SK-N-SH (cell line): ENCODE measurements around the gene HUWE1. TPM values are rescaled to one million over a fixed set of nuclear protein-coding genes. Genes with fewer than 3 reads are reported as not detected.

ENCODE experiments used
- CTCF ChIA-PET: fragments of 300-600, 350-600 bp; formaldehyde crosslinking; extraction: SDS; loops from one replicate; lab custom pipeline; 2021; lab: Yijun Ruan, JAX
- POLR2A ChIA-PET: fragments of 350-600 bp; sonication (Branson Sonifier 250); formaldehyde crosslinking; extraction: SDS; loops from one replicate; lab custom pipeline; 2020; ENCODE audit warnings: antibody characterized with exemption, inconsistent platforms; lab: Yijun Ruan, JAX
- DNase-seq: peaks from one replicate; pipeline ENCODE4 v3.0.0; 2012
- H2AFZ ChIP-seq: fragments of 200-600 bp; sonication (generic); 2 replicates; pipeline ENCODE4 v1.8.1; 2016; ENCODE audit warnings: antibody characterized with exemption, mild to moderate bottlenecking, low read depth
- H3F3A ChIP-seq: fragments of 200-600 bp; sonication (generic); replicated peaks from 2 replicates; pipeline ENCODE3; 2016; ENCODE audit warnings: antibody characterized with exemption, mild to moderate bottlenecking; ENCODE audit not compliant: insufficient read depth
- H3K27ac ChIP-seq, 2 experiments: fragments of 200-500 bp in 1 of 2; fragments of 200-600 bp in 1 of 2; sonication (Bioruptor generic) in 1 of 2; sonication (generic), shearing (Covaris generic) in 1 of 2; 2 replicates each; pipeline versions ENCODE4 v1.5.1 to v1.6.1; 2014 to 2016; ENCODE audit warnings: low read depth in 2 of 2, inconsistent platforms in 1 of 2, low read length in 1 of 2, mild to moderate bottlenecking in 1 of 2, mixed read lengths in 1 of 2
- H3K27me3 ChIP-seq: fragments of 200-600 bp; sonication (generic), shearing (Covaris generic); 2 replicates; pipeline ENCODE4 v1.6.1; 2016; ENCODE audit warnings: mixed run types; ENCODE audit not compliant: insufficient read depth
- H3K36me3 ChIP-seq, 2 experiments: fragments of 200-500 bp in 1 of 2; fragments of 200-600 bp in 1 of 2; sonication (Bioruptor generic) in 1 of 2; sonication (generic) in 1 of 2; replicated peaks in 1 of 2; 2 replicates each; pipeline versions ENCODE3 to v1.5.1; 2014 to 2016; ENCODE audit warnings: low read length in 1 of 2, mild to moderate bottlenecking in 1 of 2; ENCODE audit not compliant: insufficient read depth in 2 of 2, control insufficient read depth in 1 of 2
- H3K4me1 ChIP-seq, 2 experiments: fragments of 200-500 bp in 1 of 2; fragments of 200-600 bp in 1 of 2; sonication (Bioruptor generic) in 1 of 2; sonication (generic), shearing (Covaris generic) in 1 of 2; 2 replicates each; pipeline versions ENCODE4 v1.5.1 to v1.6.1; 2014 to 2016; ENCODE audit warnings: low read depth in 1 of 2, low read length in 1 of 2, mixed run types in 1 of 2; ENCODE audit not compliant: insufficient read depth in 2 of 2, control insufficient read depth in 1 of 2
- H3K4me2 ChIP-seq: fragments of 200-600 bp; sonication (generic), shearing (Covaris generic); 2 replicates; pipeline ENCODE4 v1.6.1; 2017; ENCODE audit warnings: mixed run types
- H3K4me3 ChIP-seq, 2 experiments: fragments of 200-500 bp in 1 of 2; fragments of 200-600 bp in 1 of 2; sonication (Bioruptor generic) in 1 of 2; sonication (generic), shearing (Covaris generic) in 1 of 2; 2 replicates each; pipeline versions ENCODE4 v1.5.1 to v1.8.1; 2014 to 2016; ENCODE audit warnings: low read depth in 2 of 2, inconsistent platforms in 1 of 2, low read length in 1 of 2, mild to moderate bottlenecking in 1 of 2, mixed read lengths in 1 of 2, moderate library complexity in 1 of 2
- H3K79me2 ChIP-seq: fragments of 200-600 bp; sonication (generic); 2 replicates; pipeline ENCODE4 v1.8.1; 2017; ENCODE audit warnings: mild to moderate bottlenecking; ENCODE audit not compliant: insufficient read depth
- H3K9ac ChIP-seq: fragments of 200-600 bp; sonication (generic); 2 replicates; pipeline ENCODE4 v1.6.1; 2017; ENCODE audit warnings: mixed run types
- H3K9me2 ChIP-seq: fragments of 200-600 bp; sonication (generic); 2 replicates; pipeline ENCODE4 v1.6.1; 2017; ENCODE audit warnings: mixed run types
- H3K9me3 ChIP-seq: fragments of 200-600 bp; sonication (generic); 2 replicates; pipeline ENCODE4 v1.6.1; 2017; ENCODE audit warnings: mixed run types, mild to moderate bottlenecking, moderate library complexity
- H4K20me1 ChIP-seq: fragments of 200-600 bp; sonication (generic); 2 replicates; pipeline ENCODE4 v1.6.1; 2017; ENCODE audit warnings: mild to moderate bottlenecking, mixed run types; ENCODE audit not compliant: insufficient read depth
- EP300 ChIP-seq, 2 experiments: IDR thresholded peaks; 2 replicates each; pipeline versions ENCODE4 v1.4.0 to v1.6.1; 2012; ENCODE audit warnings: borderline replicate concordance in 1 of 2, low read depth in 1 of 2, low read length in 1 of 2
- EZH2phosphoT487 ChIP-seq: fragments of 200-600 bp; sonication (generic); IDR thresholded peaks from 2 replicates; pipeline ENCODE4 v1.6.1; 2017; ENCODE audit warnings: low read depth, mixed run types, mild to moderate bottlenecking, antibody characterized with exemption, moderate library complexity, borderline replicate concordance
- FOSL2 ChIP-seq: IDR thresholded peaks from 2 replicates; pipeline ENCODE4 v1.4.0; 2012; ENCODE audit warnings: low read depth, mild to moderate bottlenecking, moderate library complexity, borderline replicate concordance
- JUND ChIP-seq: IDR thresholded peaks from 2 replicates; pipeline ENCODE4 v1.4.0; 2012
- MAX ChIP-seq: IDR thresholded peaks from 2 replicates; pipeline ENCODE4 v1.4.0; 2012; ENCODE audit warnings: low read depth
- MEF2A ChIP-seq: IDR thresholded peaks from 2 replicates; pipeline ENCODE4 v1.4.0; 2012; ENCODE audit warnings: low read depth, borderline replicate concordance
- MXI1 ChIP-seq: IDR thresholded peaks from 2 replicates; pipeline ENCODE4 v1.6.1; 2012; ENCODE audit warnings: mild to moderate bottlenecking, low read depth, low read length, improper control_type of control experiment
- NRF1 ChIP-seq: IDR thresholded peaks from 2 replicates; pipeline ENCODE4 v1.6.1; 2012; ENCODE audit warnings: low read depth, mild to moderate bottlenecking, low read length
- POLR2AphosphoS5 ChIP-seq: IDR thresholded peaks from 2 replicates; pipeline ENCODE4 v1.6.1; 2012; ENCODE audit warnings: low read depth, low read length
- SIN3A ChIP-seq: IDR thresholded peaks from 2 replicates; pipeline ENCODE4 v1.6.1; 2012; ENCODE audit warnings: low read depth, mild to moderate bottlenecking, low read length, moderate library complexity, borderline replicate concordance
- SMC3 ChIP-seq: IDR thresholded peaks from 2 replicates; pipeline ENCODE4 v1.6.1; 2012; ENCODE audit warnings: low read depth, low read length, improper control_type of control experiment
- TAF1 ChIP-seq: IDR thresholded peaks from 2 replicates; pipeline ENCODE4 v1.6.1; 2012; ENCODE audit warnings: low read depth, mild to moderate bottlenecking, low read length, moderate library complexity, borderline replicate concordance
- TCF12 ChIP-seq: IDR thresholded peaks from 2 replicates; pipeline ENCODE4 v1.4.0; 2012
- TEAD4 ChIP-seq: IDR thresholded peaks from 2 replicates; pipeline ENCODE4 v1.4.0; 2012; ENCODE audit warnings: mild to moderate bottlenecking, borderline replicate concordance; ENCODE audit not compliant: insufficient read depth
- USF2 ChIP-seq: fragments of 150-350 bp; IDR thresholded peaks from 2 replicates; pipeline ENCODE4 v1.6.1; 2017; ENCODE audit warnings: antibody characterized with exemption, low read length, low read depth, borderline replicate concordance
- YY1 ChIP-seq: IDR thresholded peaks from 2 replicates; pipeline ENCODE4 v1.4.0; 2012; ENCODE audit warnings: low read depth, mild to moderate bottlenecking
- WGBS: methylation state at CpG from one replicate; pipeline ENCODE4 v1.1.6; 2017; ENCODE audit warnings: low lambda C conversion rate; 5-methylcytosine and 5-hydroxymethylcytosine counted together
- polyA plus RNA-seq, 3 experiments: library from polyadenylated mRNA; depleted of rRNA; stranded (reverse); fragments of >200 nt; gene quantifications; 2 replicates each; pipeline ENCODE4 v1.2.3, GENCODE V29; 2012
- TF ChIP-seq, protein P1 (sequence below): IDR thresholded peaks from 2 replicates; pipeline ENCODE4 v1.6.1; 2012; ENCODE audit warnings: mild to moderate bottlenecking, low read depth, low read length, moderate library complexity
- TF ChIP-seq, protein P2 (sequence below): fragments of 150-350 bp; IDR thresholded peaks from 2 replicates; pipeline ENCODE4 v1.6.1; 2016; ENCODE audit warnings: mild to moderate bottlenecking, low read depth, low read length

Gene HUWE1
- polyA plus RNA-seq, 1 of the 3 experiments (the other 2 are of a cell fraction): 43.4 TPM

- H3K4me2 ChIP-seq: peak overlapping the region; percentile 76
- H3K79me2 ChIP-seq: peaks cover 55% of the 10 kb centered on the region
- H4K20me1 ChIP-seq: peaks cover 33% of the 10 kb centered on the region
- 0 out of 2 replicates have a peak overlapping the region, but pooled peaks have one; percentile 8 for H2AFZ ChIP-seq
- no peaks in the 10 kb centered on the region for H3K9me2 ChIP-seq
- TF ChIP-seq MXI1 (peak; percentile 40; the same call in 1 of the 2 replicates), TAF1 (peak; percentile 30; the same call in 1 of the 2 replicates), TCF12 (no peak)
- TF ChIP-seq, protein P1, sequence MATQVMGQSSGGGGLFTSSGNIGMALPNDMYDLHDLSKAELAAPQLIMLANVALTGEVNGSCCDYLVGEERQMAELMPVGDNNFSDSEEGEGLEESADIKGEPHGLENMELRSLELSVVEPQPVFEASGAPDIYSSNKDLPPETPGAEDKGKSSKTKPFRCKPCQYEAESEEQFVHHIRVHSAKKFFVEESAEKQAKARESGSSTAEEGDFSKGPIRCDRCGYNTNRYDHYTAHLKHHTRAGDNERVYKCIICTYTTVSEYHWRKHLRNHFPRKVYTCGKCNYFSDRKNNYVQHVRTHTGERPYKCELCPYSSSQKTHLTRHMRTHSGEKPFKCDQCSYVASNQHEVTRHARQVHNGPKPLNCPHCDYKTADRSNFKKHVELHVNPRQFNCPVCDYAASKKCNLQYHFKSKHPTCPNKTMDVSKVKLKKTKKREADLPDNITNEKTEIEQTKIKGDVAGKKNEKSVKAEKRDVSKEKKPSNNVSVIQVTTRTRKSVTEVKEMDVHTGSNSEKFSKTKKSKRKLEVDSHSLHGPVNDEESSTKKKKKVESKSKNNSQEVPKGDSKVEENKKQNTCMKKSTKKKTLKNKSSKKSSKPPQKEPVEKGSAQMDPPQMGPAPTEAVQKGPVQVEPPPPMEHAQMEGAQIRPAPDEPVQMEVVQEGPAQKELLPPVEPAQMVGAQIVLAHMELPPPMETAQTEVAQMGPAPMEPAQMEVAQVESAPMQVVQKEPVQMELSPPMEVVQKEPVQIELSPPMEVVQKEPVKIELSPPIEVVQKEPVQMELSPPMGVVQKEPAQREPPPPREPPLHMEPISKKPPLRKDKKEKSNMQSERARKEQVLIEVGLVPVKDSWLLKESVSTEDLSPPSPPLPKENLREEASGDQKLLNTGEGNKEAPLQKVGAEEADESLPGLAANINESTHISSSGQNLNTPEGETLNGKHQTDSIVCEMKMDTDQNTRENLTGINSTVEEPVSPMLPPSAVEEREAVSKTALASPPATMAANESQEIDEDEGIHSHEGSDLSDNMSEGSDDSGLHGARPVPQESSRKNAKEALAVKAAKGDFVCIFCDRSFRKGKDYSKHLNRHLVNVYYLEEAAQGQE: no peak
- TF ChIP-seq, protein P2, sequence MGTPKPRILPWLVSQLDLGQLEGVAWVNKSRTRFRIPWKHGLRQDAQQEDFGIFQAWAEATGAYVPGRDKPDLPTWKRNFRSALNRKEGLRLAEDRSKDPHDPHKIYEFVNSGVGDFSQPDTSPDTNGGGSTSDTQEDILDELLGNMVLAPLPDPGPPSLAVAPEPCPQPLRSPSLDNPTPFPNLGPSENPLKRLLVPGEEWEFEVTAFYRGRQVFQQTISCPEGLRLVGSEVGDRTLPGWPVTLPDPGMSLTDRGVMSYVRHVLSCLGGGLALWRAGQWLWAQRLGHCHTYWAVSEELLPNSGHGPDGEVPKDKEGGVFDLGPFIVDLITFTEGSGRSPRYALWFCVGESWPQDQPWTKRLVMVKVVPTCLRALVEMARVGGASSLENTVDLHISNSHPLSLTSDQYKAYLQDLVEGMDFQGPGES: no peak
- CTCF ChIA-PET: no interaction called here
- peak overlapping the region; percentile 83 for H3K9ac ChIP-seq
- H3K27ac ChIP-seq: peak overlapping the region; percentile 89 to 92
- no peak for DNase-seq
- H3K4me3 ChIP-seq: peak overlapping the region; percentile 62 to 79
- 0 out of 2 replicates have a peak, but pooled peaks cover 3% of the 10 kb centered on the region for H3K27me3 ChIP-seq
- 12% methylated on average over 18 of the region's 18 CpGs for WGBS
- POLR2A ChIA-PET: interaction anchor here (0.9 to 1.0 kb wide), 4 partner anchors 10 to 756 kb away, joined by 3 to 6 read pairs (median 4); partner anchors contain the start of genes PHF8 and TSR2
- H3K4me1 ChIP-seq: no peaks in the 10 kb centered on the region; a peak in 2 of 4 replicates
- H3K9me3 ChIP-seq: no peaks in the 10 kb centered on the region
- peaks cover 10 to 15% of the 10 kb centered on the region in 2 experiments for H3K36me3 ChIP-seq
- H3F3A ChIP-seq: peaks cover 4% of the 10 kb centered on the region
Observed at GRCh38 chrX:53684415-53685192, 1.9 kb downstream of the HUWE1 start.

DNA sequence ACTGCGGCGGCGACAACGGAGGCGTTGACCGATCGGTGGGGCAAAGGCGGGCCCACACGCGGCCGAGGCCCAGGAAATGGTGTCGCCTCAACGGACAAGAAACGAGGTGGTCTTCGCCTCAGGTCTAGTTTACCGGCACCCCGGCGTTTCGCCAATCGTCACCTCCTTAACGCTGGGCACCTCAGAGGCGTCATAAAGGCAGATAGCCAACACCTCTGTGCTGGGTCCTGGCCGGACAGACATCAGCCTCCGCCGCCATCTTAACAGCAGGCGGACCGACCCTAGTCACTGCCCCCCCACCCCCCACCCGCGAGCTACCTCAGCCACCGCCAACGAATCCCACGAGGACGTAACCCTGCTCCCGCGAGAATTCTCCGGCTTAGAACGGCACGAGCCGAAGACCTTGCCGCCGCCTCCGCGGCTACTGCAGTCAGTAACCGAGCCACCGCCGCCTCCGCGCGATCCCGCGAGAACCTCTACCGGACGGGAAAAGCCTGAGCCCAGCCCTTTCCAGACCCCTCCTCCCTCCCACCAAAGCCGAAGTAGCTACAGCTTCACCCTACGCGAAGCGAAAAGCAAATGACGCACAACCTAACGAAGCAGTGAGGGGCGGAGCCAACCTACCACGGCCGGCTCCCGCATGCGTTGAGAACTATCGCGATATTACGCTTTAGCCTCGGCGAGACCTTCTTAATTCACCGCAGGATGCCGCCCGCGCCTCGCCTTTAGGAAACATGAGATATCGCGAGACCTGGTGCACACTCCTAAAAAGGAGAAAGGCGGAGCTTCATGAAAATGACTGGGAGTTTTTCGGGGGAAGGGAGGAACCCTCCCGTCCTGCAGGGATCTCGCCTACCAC is 2.7 kb downstream of the HUWE1 start:
- Histone ChIP-seq H3K36me3 (peaks cover 18 to 21% of the 10 kb centered on the region in 2 experiments), H3K27me3 (0 out of 2 replicates have a peak, but pooled peaks cover 3% of the 10 kb centered on the region), H3K9me2 (no peaks in the 10 kb centered on the region), H3K27ac (peak overlapping the region; percentile 89 to 91), H3K9me3 (no peaks in the 10 kb centered on the region), H3K4me3 (peak overlapping the region; percentile 63), H3K4me1 (peaks cover 0 to 2% of the 10 kb centered on the region in 2 experiments; a peak in 2 of 4 replicates), H3K4me2 (peak overlapping the region; percentile 87), H3K79me2 (peaks cover 64% of the 10 kb centered on the region), H2AFZ (no peak overlapping the region), H4K20me1 (peaks cover 39% of the 10 kb centered on the region), H3K9ac (peak overlapping the region; percentile 87), H3F3A (peaks cover 4% of the 10 kb centered on the region)
- ChIA-PET POLR2A (interaction anchor here (0.9 to 1.1 kb wide), 5 partner anchors 9 to 756 kb away, joined by 3 to 6 read pairs (median 3); partner anchors contain the start of genes PHF8 and TSR2), CTCF (no interaction called here)
- DNase-seq: peak; percentile 83
- WGBS: 48% methylated on average over 60 of the region's 80 CpGs
- no peak for TF ChIP-seq EP300 (IDR thresholded peaks at IDR 0.05; ENCODE audit: borderline replicate concordance in 1 of 2, low read depth in 1 of 2, low read length in 1 of 2)
- peak; percentile 68; the same call in 1 of the 2 replicates for TF ChIP-seq MAX
- no peak for TF ChIP-seq EZH2phosphoT487
- TF ChIP-seq JUND: no peak
- TF ChIP-seq SIN3A: 0 out of 2 replicates have a peak, but pooled peaks have one; percentile 86
- no peak for TF ChIP-seq MEF2A
- TF ChIP-seq POLR2AphosphoS5: peak; percentile 23
- TF ChIP-seq YY1: peak; percentile 85
- TF ChIP-seq SMC3: no peak
- TF ChIP-seq NRF1: peak; percentile 29; the same call in 1 of the 2 replicates
- TF ChIP-seq FOSL2: no peak
- no peak for TF ChIP-seq TEAD4
- TF ChIP-seq USF2: no peak
